HepG2 (cell line): ENCODE measurements around the gene CPPED1. TPM values are rescaled to one million over a fixed set of nuclear protein-coding genes. Genes with fewer than 3 reads are reported as not detected.

ENCODE experiments used
- ATAC-seq: fragments of 200-7000 bp; cut with Tn5 transposase; 3 replicates; pipeline ENCODE4 v1.9.1; 2020; ENCODE audit warnings: mild to moderate bottlenecking, moderate library complexity
- BruUV-seq: library from RNA; stranded (reverse); fragments of 400-500 nt; replicated peaks from 2 replicates; lab custom pipeline; 2021; lab: Mats Ljungman, UMichigan
- CTCF ChIA-PET: fragments of 300-600 bp; formaldehyde crosslinking; extraction: SDS; loops from one replicate; lab custom pipeline; 2021; ENCODE audit warnings: low total read pairs, inconsistent platforms, low intra/inter-chr PET ratio; lab: Yijun Ruan, JAX
- POLR2A ChIA-PET: fragments of 350-600 bp; sonication (Branson Sonifier 250); formaldehyde crosslinking; loops from one replicate; lab custom pipeline; 2020; ENCODE audit warnings: antibody characterized with exemption, inconsistent platforms; lab: Yijun Ruan, JAX
- DNase-seq: peaks from one replicate; pipeline ENCODE4 v3.0.0-alpha.2; 2015; ENCODE audit warnings: low spot score
- FAIRE-seq: peaks from 3 replicates; lab custom pipeline; 2011; peaks lifted over from hg19 to GRCh38; lab: Jason Lieb, UNC
- H2AFZ ChIP-seq: one replicate; pipeline ENCODE4 v1.6.1; 2011; ENCODE audit warnings: low read length, inconsistent platforms
- H3K27ac ChIP-seq: fragments of 300-600 bp; 3 replicates; pipeline ENCODE4 v1.8.0; 2011; ENCODE audit warnings: mixed run types, mild to moderate bottlenecking, mixed read lengths, low read length, inconsistent platforms; ENCODE audit not compliant: insufficient read depth; ENCODE audit errors: extremely low read length
- H3K27me3 ChIP-seq, 2 experiments: fragments of 200-600 bp in 1 of 2; 2 replicates in 1 of 2; 3 replicates in 1 of 2; pipeline versions ENCODE4 v1.6.0 to v1.8.0; 2011; ENCODE audit warnings: low read length in 2 of 2, mild to moderate bottlenecking in 2 of 2, moderate library complexity in 2 of 2, inconsistent platforms in 1 of 2; ENCODE audit not compliant: insufficient read depth in 2 of 2, control insufficient read depth in 1 of 2
- H3K36me3 ChIP-seq, 2 experiments: fragments of 200-600 bp in 1 of 2; replicated peaks in 1 of 2; 2 replicates in 1 of 2; 3 replicates in 1 of 2; pipeline versions ENCODE4 v1.5.1 to v1.8.0; 2011; ENCODE audit warnings: low read length in 2 of 2, inconsistent platforms in 1 of 2; ENCODE audit not compliant: insufficient read depth in 2 of 2, control insufficient read depth in 1 of 2
- H3K4me1 ChIP-seq: 2 replicates; pipeline ENCODE4 v1.5.1; 2012; ENCODE audit warnings: low read length, inconsistent platforms; ENCODE audit not compliant: insufficient read depth
- H3K4me2 ChIP-seq: 2 replicates; pipeline ENCODE4 v1.6.0; 2011; ENCODE audit warnings: low read depth, low read length, inconsistent platforms
- H3K4me3 ChIP-seq, 3 experiments: fragments of 200-600 bp in 1 of 3; sonication (generic), shearing (Covaris generic) in 1 of 3; replicated peaks in 1 of 3; 2 replicates each; pipeline ENCODE4 v1.5.1; 2011 to 2016; ENCODE audit warnings: low read length in 3 of 3, inconsistent platforms in 2 of 3, low read depth in 2 of 3, mild to moderate bottlenecking in 2 of 3, control low read depth in 1 of 3, mixed read lengths in 1 of 3; ENCODE audit not compliant: insufficient read depth in 1 of 3
- H3K79me2 ChIP-seq: one replicate; pipeline ENCODE4 v1.6.1; 2011; ENCODE audit warnings: low read length, inconsistent platforms; ENCODE audit not compliant: insufficient read depth
- H3K9ac ChIP-seq: 2 replicates; pipeline ENCODE4 v1.6.0; 2011; ENCODE audit warnings: mild to moderate bottlenecking, low read depth, low read length, inconsistent platforms; ENCODE audit not compliant: insufficient read depth
- H3K9me3 ChIP-seq: 2 replicates; pipeline ENCODE4 v1.5.1; 2012; ENCODE audit warnings: mild to moderate bottlenecking, low read length
- H4K20me1 ChIP-seq: 2 replicates; pipeline ENCODE4 v1.6.0; 2011; ENCODE audit warnings: inconsistent platforms, mild to moderate bottlenecking, low read length, moderate library complexity; ENCODE audit not compliant: insufficient read depth
- CENPBD1 ChIP-seq: sonication (generic); formaldehyde crosslinking; IDR thresholded peaks from 2 replicates; pipeline ENCODE4 v1.8.0; 2022; ENCODE audit warnings: missing genetic modification reagents, low read depth, mild to moderate bottlenecking, borderline replicate concordance
- CHD4 ChIP-seq: fragments of 200-600 bp; sonication (generic); IDR thresholded peaks from 2 replicates; pipeline ENCODE4 v1.7.0; 2017; ENCODE audit warnings: mild to moderate bottlenecking, low read length, borderline replicate concordance
- EEA1 ChIP-seq: sonication (generic); formaldehyde crosslinking; IDR thresholded peaks from 2 replicates; pipeline ENCODE4 v1.5.1; 2020; ENCODE audit warnings: mild to moderate bottlenecking, missing genetic modification reagents, borderline replicate concordance
- ETV5 ChIP-seq: IDR thresholded peaks from 2 replicates; pipeline ENCODE4 v1.6.1; 2018; ENCODE audit warnings: missing biosample characterization, missing genetic modification reagents, inconsistent platforms, borderline replicate concordance
- EZH2 ChIP-seq: conservative IDR thresholded peaks from 2 replicates; pipeline ENCODE4 v1.6.1; 2012; ENCODE audit warnings: mild to moderate bottlenecking, low read depth, low read length, moderate library complexity
- HNF1A ChIP-seq, 2 experiments: sonication (generic) in 1 of 2; formaldehyde crosslinking in 1 of 2; IDR thresholded peaks; 2 replicates each; pipeline versions ENCODE4 v1.4.0 to v1.6.1; 2016 to 2020; ENCODE audit warnings: borderline replicate concordance in 1 of 2, low read depth in 1 of 2, mild to moderate bottlenecking in 1 of 2, missing genetic modification reagents in 1 of 2
- KDM5A ChIP-seq: fragments of 200-600 bp; sonication (generic); IDR thresholded peaks from 2 replicates; pipeline ENCODE4 v1.7.0; 2018; ENCODE audit warnings: antibody characterized with exemption, mild to moderate bottlenecking, low read length, borderline replicate concordance
- MAFK ChIP-seq, 2 experiments: IDR thresholded peaks in 1 of 2; conservative IDR thresholded peaks in 1 of 2; 2 replicates each; pipeline ENCODE4 v1.6.1; 2011; ENCODE audit warnings: improper control_type of control experiment in 2 of 2, low read length in 2 of 2
- TFDP2 ChIP-seq: sonication (generic); formaldehyde crosslinking; IDR thresholded peaks from 2 replicates; pipeline ENCODE4 v1.4.0; 2020; ENCODE audit warnings: missing genetic modification reagents
- THAP9 ChIP-seq: sonication (generic); formaldehyde crosslinking; IDR thresholded peaks from 2 replicates; pipeline ENCODE4; 2020; ENCODE audit warnings: missing genetic modification reagents, mild to moderate bottlenecking, borderline replicate concordance
- ZMYM3 ChIP-seq: sonication (generic); formaldehyde crosslinking; IDR thresholded peaks from 2 replicates; pipeline ENCODE4 v1.5.1; 2020; ENCODE audit warnings: mild to moderate bottlenecking, missing genetic modification reagents
- ZNF768 ChIP-seq: sonication (generic); formaldehyde crosslinking; IDR thresholded peaks from 2 replicates; pipeline ENCODE4 v1.4.0; 2020; ENCODE audit warnings: missing genetic modification reagents
- WGBS: methylation state at CpG from one replicate; pipeline ENCODE4 v1.1.6; 2017; ENCODE audit warnings: low lambda C conversion rate; 5-methylcytosine and 5-hydroxymethylcytosine counted together
- in situ Hi-C: cut with HindIII; loops from 2 replicates; pipeline ENCODE4 v1.10.0; 2017; ENCODE audit warnings: low pct_unique_long_range_greater_than_20kb; ENCODE audit not compliant: extremely low pct_ligation_motif_present
- intact Hi-C: fragments of 100-400 bp; cut with micrococcal nuclease; formaldehyde crosslinking; loops from one replicate; pipeline ENCODE4 v1.10.0; 2022; ENCODE audit not compliant: unreplicated experiment
- polyA plus RNA-seq, 8 experiments: library from polyadenylated mRNA; depleted of rRNA in 3 of 8; stranded (reverse) in 7 of 8; unstranded in 1 of 8; fragments of >200 nt; fragmentation: Illumina TruSeq in 4 of 8; extraction: Trizol in 4 of 8; gene quantifications; 2 replicates each; pipeline versions ENCODE4 v1.2.1 to v1.2.3, GENCODE V29; 2011 to 2016; ENCODE audit warnings: low read depth in 4 of 8, missing spikeins in 1 of 8, mixed read lengths in 1 of 8; ENCODE audit not compliant: insufficient read depth in 1 of 8
- total RNA-seq, 5 experiments: library from RNA; depleted of rRNA; stranded (reverse); fragments of >200 nt; fragmentation: Illumina TruSeq; extraction: Trizol; gene quantifications; 2 replicates each; pipeline ENCODE4 v1.2.3, GENCODE V29; 2016; ENCODE audit warnings: low read depth in 1 of 5

Gene CPPED1
- total and polyA plus RNA-seq, 2 of the 13 experiments (the other 11 are each of a cell fraction or from before 2014, with no cell fraction given), result 66.6 to 71.3 TPM

- TF ChIP-seq THAP9 (CRISPR knock-in tag) (no peak), TFDP2 (no peak), MAFK (conservative IDR thresholded peaks at IDR 0.05 in 1 of 2, IDR thresholded peaks at IDR 0.05 in 1 of 2; ENCODE audit: low read length in 2 of 2) (no peak), KDM5A (no peak)
Observed at GRCh38 chr16:12675046-12675445, 128.6 kb downstream of the CPPED1 start (continued).

GRCh38 chr16:12674524-12674923 is 129.2 kb downstream of the CPPED1 start:
- ChIA-PET POLR2A (no interaction called here), CTCF (no interaction called here)
- ATAC-seq (no peak), DNase-seq (no peak), FAIRE-seq (no peak)
- no peak overlapping the region for H2AFZ ChIP-seq
- H3K4me3 ChIP-seq, result no peak overlapping the region
- H4K20me1 ChIP-seq, result no peaks in the 10 kb centered on the region
- no TSS peak for BruUV-seq
- H3K4me2 ChIP-seq, result no peak overlapping the region
- no peaks in the 10 kb centered on the region for H3K79me2 ChIP-seq
- intact Hi-C loops, result no loop called here
- no peak overlapping the region for H3K27ac ChIP-seq
- H3K9me3 ChIP-seq, result peaks cover 2% of the 10 kb centered on the region; the same call in 1 of the 2 replicates
- 98% methylated on average over 5 of the region's 5 CpGs for WGBS
- H3K36me3 ChIP-seq, result peaks cover 5 to 54% of the 10 kb centered on the region in 2 experiments; a peak in 4 of 5 replicates
- peaks cover 11% of the 10 kb centered on the region for H3K4me1 ChIP-seq
- in situ Hi-C loops, result no loop called here
- H3K27me3 ChIP-seq, result no peaks in the 10 kb centered on the region
- H3K9ac ChIP-seq, result no peak overlapping the region
- no peak for TF ChIP-seq HNF1A (IDR thresholded peaks at IDR 0.05; ENCODE audit: low read depth)
- no peak for TF ChIP-seq HNF1A (CRISPR knock-in tag; IDR thresholded peaks at IDR 0.05; ENCODE audit: borderline replicate concordance)
- peak; percentile 86 for TF ChIP-seq ZNF768 (CRISPR knock-in tag)
- TF ChIP-seq CHD4, result peak; percentile 83; the same call in 1 of the 2 replicates
- TF ChIP-seq EEA1 (CRISPR knock-in tag), result no peak
- no peak for TF ChIP-seq EZH2
- no peak for TF ChIP-seq ETV5 (CRISPR knock-in tag)
- no peak for TF ChIP-seq CENPBD1
- peak; percentile 75 for TF ChIP-seq ZMYM3 (CRISPR knock-in tag)
